ENCODE measurements around the gene LRRIQ3. TPM values are rescaled to one million over a fixed set of nuclear protein-coding genes. Genes with fewer than 3 reads are reported as not detected.

LRRIQ3 gene
- total and polyA plus RNA-seq, 2 experiments from 2014 or later: 0.69 to 2.1 TPM

- no peak for TF ChIP-seq CTCF (IDR thresholded peaks at IDR 0.05; ENCODE audit: low read depth, low read length)
- Histone ChIP-seq H3K36me3 (no peaks in the 10 kb centered on the region), H3K27ac (no peak overlapping the region), H3K9me3 (ENCODE audit: low read depth) (no peaks in the 10 kb centered on the region), H3K4me1 (ENCODE audit: low read depth) (no peaks in the 10 kb centered on the region), H3K27me3 (no peaks in the 10 kb centered on the region), H3K4me3 (no peak overlapping the region)
- no peak for DNase-seq (ENCODE audit: low read depth in 1 of 2, low spot score in 1 of 2)
Observed at GRCh38 chr1:74050386-74050785, 147.6 kb downstream of the LRRIQ3 start.

DNA sequence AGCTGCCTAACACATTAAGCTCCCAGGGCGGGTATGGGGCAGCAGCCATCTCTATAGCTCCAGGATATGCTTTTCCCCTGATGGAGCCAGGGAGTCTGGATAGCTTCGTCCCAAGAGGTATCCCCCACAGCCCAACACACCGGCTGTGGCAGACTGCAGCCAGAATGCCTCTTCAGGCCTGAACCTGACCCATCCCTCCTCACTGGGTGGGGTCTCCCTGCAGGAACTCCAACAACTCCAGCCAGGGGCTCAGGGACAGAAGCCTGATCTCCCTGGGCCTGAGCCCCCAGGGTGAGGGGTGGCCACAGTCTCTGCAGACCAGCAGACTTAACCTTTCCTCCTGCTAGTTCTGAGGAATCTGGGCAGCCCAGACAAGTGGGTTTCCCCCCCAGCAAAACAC is 159.9 kb downstream of the LRRIQ3 start:
- no peaks in the 10 kb centered on the region for H3K36me3 ChIP-seq
- no peak overlapping the region for H3K27ac ChIP-seq
- TF ChIP-seq CTCF (IDR thresholded peaks at IDR 0.05; ENCODE audit: low read depth, low read length): no peak
- no peak for DNase-seq (ENCODE audit: low read depth in 1 of 2, low spot score in 1 of 2)
- H3K9me3 ChIP-seq (ENCODE audit: low read depth): no peaks in the 10 kb centered on the region
- H3K4me3 ChIP-seq: no peak overlapping the region
- H3K27me3 ChIP-seq: no peaks in the 10 kb centered on the region
- no peaks in the 10 kb centered on the region for H3K4me1 ChIP-seq (ENCODE audit: low read depth)

- Histone ChIP-seq H3K27ac (no peak overlapping the region), H3K4me1 (ENCODE audit: low read depth) (no peaks in the 10 kb centered on the region), H3K4me3 (no peak overlapping the region), H3K36me3 (no peaks in the 10 kb centered on the region), H3K27me3 (peaks cover 25% of the 10 kb centered on the region), H3K9me3 (ENCODE audit: low read depth) (no peaks in the 10 kb centered on the region)
- TF ChIP-seq CTCF (IDR thresholded peaks at IDR 0.05; ENCODE audit: low read depth, low read length): no peak
- DNase-seq (ENCODE audit: low read depth in 1 of 2, low spot score in 1 of 2): no peak
Observed at GRCh38 chr1:74012583-74012982, 185.4 kb downstream of the LRRIQ3 start.

DNA sequence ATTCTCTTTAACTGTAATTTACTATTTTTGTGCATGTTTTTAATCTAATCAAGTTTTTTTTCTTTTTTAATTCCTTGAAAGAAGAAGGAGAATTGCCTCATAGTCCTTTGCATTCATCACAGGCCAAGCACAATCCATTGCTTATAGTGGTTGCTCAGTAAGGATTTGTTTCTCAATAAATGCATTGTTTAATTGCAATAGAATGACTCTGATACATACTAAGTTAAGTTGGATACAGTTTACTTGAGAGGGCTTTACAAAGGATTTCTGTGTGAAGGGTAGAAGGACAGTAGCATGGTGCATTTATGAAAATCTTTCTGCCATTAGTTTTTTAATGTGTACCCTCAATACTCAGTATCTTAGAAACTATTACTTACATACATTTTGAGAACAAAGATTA is 186.2 kb downstream of the LRRIQ3 start:
- DNase-seq (ENCODE audit: low read depth in 1 of 2, low spot score in 1 of 2): no peak
- H3K27me3 ChIP-seq: peaks cover 34% of the 10 kb centered on the region
- no peak overlapping the region for H3K27ac ChIP-seq
- no peak overlapping the region for H3K4me3 ChIP-seq
- no peaks in the 10 kb centered on the region for H3K9me3 ChIP-seq (ENCODE audit: low read depth)
- H3K36me3 ChIP-seq: no peaks in the 10 kb centered on the region
- H3K4me1 ChIP-seq (ENCODE audit: low read depth): no peaks in the 10 kb centered on the region
- TF ChIP-seq CTCF (IDR thresholded peaks at IDR 0.05; ENCODE audit: low read depth, low read length): no peak

GRCh38 chr1:74010206-74010605 is 187.8 kb downstream of the LRRIQ3 start:
- Histone ChIP-seq H3K4me1 (ENCODE audit: low read depth) (no peaks in the 10 kb centered on the region), H3K36me3 (no peaks in the 10 kb centered on the region), H3K4me3 (no peak overlapping the region), H3K27me3 (peaks cover 47% of the 10 kb centered on the region), H3K27ac (no peak overlapping the region), H3K9me3 (ENCODE audit: low read depth) (no peaks in the 10 kb centered on the region)
- TF ChIP-seq CTCF (IDR thresholded peaks at IDR 0.05; ENCODE audit: low read depth, low read length): no peak
- DNase-seq (ENCODE audit: low read depth in 1 of 2, low spot score in 1 of 2): no peak

GRCh38 chr1:74005533-74005932 is 192.4 kb downstream of the LRRIQ3 start:
- H3K27me3 ChIP-seq: peaks cover 34% of the 10 kb centered on the region
- H3K4me3 ChIP-seq: no peak overlapping the region
- H3K27ac ChIP-seq: no peak overlapping the region
- no peaks in the 10 kb centered on the region for H3K36me3 ChIP-seq
- DNase-seq (ENCODE audit: low read depth in 1 of 2, low spot score in 1 of 2): no peak
- peaks cover 2% of the 10 kb centered on the region for H3K4me1 ChIP-seq (ENCODE audit: low read depth)
- no peak for TF ChIP-seq CTCF (IDR thresholded peaks at IDR 0.05; ENCODE audit: low read depth, low read length)
- H3K9me3 ChIP-seq (ENCODE audit: low read depth): no peaks in the 10 kb centered on the region
